HepG2 (cell line): Measurements from ENCODE around the gene CHMP1A. TPM values are rescaled to one million over a fixed set of nuclear protein-coding genes. Genes with fewer than 3 reads are reported as not detected.

Experiments
- ATAC-seq: fragments of 200-7000 bp; cut with Tn5 transposase; 3 replicates; pipeline ENCODE4 v1.9.1; 2020; ENCODE audit warnings: mild to moderate bottlenecking, moderate library complexity
- BruUV-seq: library from RNA; stranded (reverse); fragments of 400-500 nt; replicated peaks from 2 replicates; lab custom pipeline; 2021; lab: Mats Ljungman, UMichigan
- CTCF ChIA-PET: fragments of 300-600 bp; formaldehyde crosslinking; extraction: SDS; loops from one replicate; lab custom pipeline; 2021; ENCODE audit warnings: low total read pairs, inconsistent platforms, low intra/inter-chr PET ratio; lab: Yijun Ruan, JAX
- POLR2A ChIA-PET: fragments of 350-600 bp; sonication (Branson Sonifier 250); formaldehyde crosslinking; loops from one replicate; lab custom pipeline; 2020; ENCODE audit warnings: antibody characterized with exemption, inconsistent platforms; lab: Yijun Ruan, JAX
- DNase-seq: peaks from one replicate; pipeline ENCODE4 v3.0.0-alpha.2; 2015; ENCODE audit warnings: low spot score
- FAIRE-seq: peaks from 3 replicates; lab custom pipeline; 2011; peaks lifted over from hg19 to GRCh38; lab: Jason Lieb, UNC
- H2AFZ ChIP-seq: one replicate; pipeline ENCODE4 v1.6.1; 2011; ENCODE audit warnings: low read length, inconsistent platforms
- H3K27ac ChIP-seq: fragments of 300-600 bp; 3 replicates; pipeline ENCODE4 v1.8.0; 2011; ENCODE audit warnings: mixed run types, mild to moderate bottlenecking, mixed read lengths, low read length, inconsistent platforms; ENCODE audit not compliant: insufficient read depth; ENCODE audit errors: extremely low read length
- H3K27me3 ChIP-seq, 2 experiments: fragments of 200-600 bp in 1 of 2; 2 replicates in 1 of 2; 3 replicates in 1 of 2; pipeline versions ENCODE4 v1.6.0 to v1.8.0; 2011; ENCODE audit warnings: low read length in 2 of 2, mild to moderate bottlenecking in 2 of 2, moderate library complexity in 2 of 2, inconsistent platforms in 1 of 2; ENCODE audit not compliant: insufficient read depth in 2 of 2, control insufficient read depth in 1 of 2
- H3K36me3 ChIP-seq, 2 experiments: fragments of 200-600 bp in 1 of 2; replicated peaks in 1 of 2; 2 replicates in 1 of 2; 3 replicates in 1 of 2; pipeline versions ENCODE4 v1.5.1 to v1.8.0; 2011; ENCODE audit warnings: low read length in 2 of 2, inconsistent platforms in 1 of 2; ENCODE audit not compliant: insufficient read depth in 2 of 2, control insufficient read depth in 1 of 2
- H3K4me1 ChIP-seq: 2 replicates; pipeline ENCODE4 v1.5.1; 2012; ENCODE audit warnings: low read length, inconsistent platforms; ENCODE audit not compliant: insufficient read depth
- H3K4me2 ChIP-seq: 2 replicates; pipeline ENCODE4 v1.6.0; 2011; ENCODE audit warnings: low read depth, low read length, inconsistent platforms
- H3K4me3 ChIP-seq, 3 experiments: fragments of 200-600 bp in 1 of 3; sonication (generic), shearing (Covaris generic) in 1 of 3; replicated peaks in 1 of 3; 2 replicates each; pipeline ENCODE4 v1.5.1; 2011 to 2016; ENCODE audit warnings: low read length in 3 of 3, inconsistent platforms in 2 of 3, low read depth in 2 of 3, mild to moderate bottlenecking in 2 of 3, control low read depth in 1 of 3, mixed read lengths in 1 of 3; ENCODE audit not compliant: insufficient read depth in 1 of 3
- H3K79me2 ChIP-seq: one replicate; pipeline ENCODE4 v1.6.1; 2011; ENCODE audit warnings: low read length, inconsistent platforms; ENCODE audit not compliant: insufficient read depth
- H3K9ac ChIP-seq: 2 replicates; pipeline ENCODE4 v1.6.0; 2011; ENCODE audit warnings: mild to moderate bottlenecking, low read depth, low read length, inconsistent platforms; ENCODE audit not compliant: insufficient read depth
- H3K9me3 ChIP-seq: 2 replicates; pipeline ENCODE4 v1.5.1; 2012; ENCODE audit warnings: mild to moderate bottlenecking, low read length
- H4K20me1 ChIP-seq: 2 replicates; pipeline ENCODE4 v1.6.0; 2011; ENCODE audit warnings: inconsistent platforms, mild to moderate bottlenecking, low read length, moderate library complexity; ENCODE audit not compliant: insufficient read depth
- AGO2 ChIP-seq: fragments of 200-400 bp; formaldehyde crosslinking; optimal IDR thresholded peaks from 2 replicates; pipeline ENCODE3; 2017; ENCODE audit warnings: mild to moderate bottlenecking, low read depth, low read length, moderate library complexity
- ATF3 ChIP-seq: sonication (generic); formaldehyde crosslinking; IDR thresholded peaks from 2 replicates; pipeline ENCODE4 v1.4.0; 2020; ENCODE audit warnings: missing genetic modification reagents
- GTF2F1 ChIP-seq: fragments of 150-350 bp; IDR thresholded peaks from 2 replicates; pipeline ENCODE4 v1.6.1; 2014; ENCODE audit warnings: low read length
- IKZF5 ChIP-seq: IDR thresholded peaks from 2 replicates; pipeline ENCODE4 v1.6.1; 2018; ENCODE audit warnings: missing genetic modification reagents, mild to moderate bottlenecking, missing compliant biosample characterization
- KAT2B ChIP-seq: fragments of 150-350 bp; IDR thresholded peaks from 2 replicates; pipeline ENCODE4 v1.6.1; 2014; ENCODE audit warnings: low read depth, low read length, borderline replicate concordance
- KDM1A ChIP-seq: IDR thresholded peaks from 2 replicates; pipeline ENCODE4 v1.6.1; 2016; ENCODE audit warnings: missing compliant biosample characterization
- MYC ChIP-seq: sonication (generic); formaldehyde crosslinking; IDR thresholded peaks from 2 replicates; pipeline ENCODE4 v1.9.0; 2021; ENCODE audit warnings: missing genetic modification reagents, borderline replicate concordance
- NRL ChIP-seq: sonication (generic); formaldehyde crosslinking; IDR thresholded peaks from 2 replicates; pipeline ENCODE4 v1.5.0; 2020; ENCODE audit warnings: missing genetic modification reagents, mild to moderate bottlenecking, moderate library complexity, borderline replicate concordance
- RBFOX2 ChIP-seq: fragments of 200-400 bp; formaldehyde crosslinking; IDR thresholded peaks from 2 replicates; pipeline ENCODE4 v1.6.1; 2017; ENCODE audit warnings: low read depth, mild to moderate bottlenecking, low read length
- RFX1 ChIP-seq: fragments of 450-650 bp; IDR thresholded peaks from 2 replicates; pipeline ENCODE4 v1.6.1; 2017
- SETDB1 ChIP-seq: sonication (generic); formaldehyde crosslinking; IDR thresholded peaks from 2 replicates; pipeline ENCODE4 v1.5.1; 2020; ENCODE audit warnings: missing genetic modification reagents, mild to moderate bottlenecking, borderline replicate concordance
- SKI ChIP-seq: fragments of 450-650 bp; IDR thresholded peaks from one replicate; pipeline ENCODE4 v1.6.1; 2018; ENCODE audit warnings: mild to moderate bottlenecking; ENCODE audit not compliant: partially characterized antibody
- SSRP1 ChIP-seq: IDR thresholded peaks from 2 replicates; pipeline ENCODE4 v1.6.1; 2016; ENCODE audit warnings: control low read depth
- XRCC5 ChIP-seq: fragments of 200-400 bp; formaldehyde crosslinking; optimal IDR thresholded peaks from 2 replicates; pipeline ENCODE3; 2017; ENCODE audit warnings: mild to moderate bottlenecking, low read length
- ZFP36 ChIP-seq: fragments of 150-350 bp; IDR thresholded peaks from 2 replicates; pipeline ENCODE4 v1.6.1; 2018; ENCODE audit warnings: borderline replicate concordance, low read length, low read depth; ENCODE audit not compliant: partially characterized antibody
- ZNF562 ChIP-seq: sonication (generic); formaldehyde crosslinking; IDR thresholded peaks from 2 replicates; pipeline ENCODE4 v1.8.0; 2022; ENCODE audit warnings: missing genetic modification reagents, borderline replicate concordance
- ZNF687 ChIP-seq: sonication (generic); formaldehyde crosslinking; IDR thresholded peaks from 2 replicates; pipeline ENCODE4 v1.5.1; 2020; ENCODE audit warnings: mild to moderate bottlenecking, missing genetic modification reagents, moderate library complexity
- ZNF704 ChIP-seq: sonication (generic); formaldehyde crosslinking; IDR thresholded peaks from 2 replicates; pipeline ENCODE4 v1.8.1; 2023; ENCODE audit warnings: mild to moderate bottlenecking, inconsistent platforms, moderate library complexity, missing genetic modification reagents, borderline replicate concordance
- ZNF768 ChIP-seq: sonication (generic); formaldehyde crosslinking; IDR thresholded peaks from 2 replicates; pipeline ENCODE4 v1.4.0; 2020; ENCODE audit warnings: missing genetic modification reagents
- WGBS: methylation state at CpG from one replicate; pipeline ENCODE4 v1.1.6; 2017; ENCODE audit warnings: low lambda C conversion rate; 5-methylcytosine and 5-hydroxymethylcytosine counted together
- in situ Hi-C: cut with HindIII; loops from 2 replicates; pipeline ENCODE4 v1.10.0; 2017; ENCODE audit warnings: low pct_unique_long_range_greater_than_20kb; ENCODE audit not compliant: extremely low pct_ligation_motif_present
- intact Hi-C: fragments of 100-400 bp; cut with micrococcal nuclease; formaldehyde crosslinking; loops from one replicate; pipeline ENCODE4 v1.10.0; 2022; ENCODE audit not compliant: unreplicated experiment
- polyA plus RNA-seq, 8 experiments: library from polyadenylated mRNA; depleted of rRNA in 3 of 8; stranded (reverse) in 7 of 8; unstranded in 1 of 8; fragments of >200 nt; fragmentation: Illumina TruSeq in 4 of 8; extraction: Trizol in 4 of 8; gene quantifications; 2 replicates each; pipeline versions ENCODE4 v1.2.1 to v1.2.3, GENCODE V29; 2011 to 2016; ENCODE audit warnings: low read depth in 4 of 8, missing spikeins in 1 of 8, mixed read lengths in 1 of 8; ENCODE audit not compliant: insufficient read depth in 1 of 8
- total RNA-seq, 5 experiments: library from RNA; depleted of rRNA; stranded (reverse); fragments of >200 nt; fragmentation: Illumina TruSeq; extraction: Trizol; gene quantifications; 2 replicates each; pipeline ENCODE4 v1.2.3, GENCODE V29; 2016; ENCODE audit warnings: low read depth in 1 of 5

Gene CHMP1A
- total and polyA plus RNA-seq, 2 of the 13 experiments (the other 11 are each of a cell fraction or from before 2014, with no cell fraction given): 69.4 to 73.3 TPM

- Histone ChIP-seq H3K36me3 (peaks cover 5 to 14% of the 10 kb centered on the region in 2 experiments; a peak in 2 of 5 replicates), H3K4me1 (peaks cover 62% of the 10 kb centered on the region), H3K4me3 (no peak overlapping the region), H3K9ac (no peak overlapping the region), H3K9me3 (no peaks in the 10 kb centered on the region), H3K4me2 (no peak overlapping the region), H4K20me1 (no peaks in the 10 kb centered on the region), H3K27ac (no peak overlapping the region), H3K27me3 (no peaks in the 10 kb centered on the region), H3K79me2 (peaks cover 2% of the 10 kb centered on the region), H2AFZ (no peak overlapping the region)
- no peak for DNase-seq
- no TSS peak for BruUV-seq
- no peak for FAIRE-seq
- intact Hi-C loops (no loop called here), in situ Hi-C loops (no loop called here)
- ChIA-PET CTCF (no interaction called here), POLR2A (no interaction called here)
- 99% methylated on average over 13 of the region's 32 CpGs for WGBS
- no peak for ATAC-seq
- no peak for TF ChIP-seq SSRP1
- TF ChIP-seq GTF2F1: no peak
- TF ChIP-seq NRL: no peak
- no peak for TF ChIP-seq ZNF562 (CRISPR knock-in tag)
- no peak for TF ChIP-seq ATF3 (CRISPR knock-in tag)
- TF ChIP-seq SETDB1 (CRISPR knock-in tag): no peak
- TF ChIP-seq KDM1A (CRISPR knock-in tag): no peak
- no peak for TF ChIP-seq IKZF5 (CRISPR knock-in tag)
- peak; percentile 21 for TF ChIP-seq AGO2
- no peak for TF ChIP-seq SKI
- TF ChIP-seq KAT2B: no peak
- TF ChIP-seq MYC (CRISPR knock-in tag): no peak
- TF ChIP-seq ZNF768 (CRISPR knock-in tag): peak; percentile 32; the same call in 1 of the 2 replicates
- no peak for TF ChIP-seq XRCC5
- TF ChIP-seq ZFP36: no peak
- TF ChIP-seq RFX1: no peak
- 0 out of 2 replicates have a peak, but pooled peaks have one; percentile 13 for TF ChIP-seq ZNF687 (CRISPR knock-in tag)
- TF ChIP-seq ZNF704 (CRISPR knock-in tag): no peak
- TF ChIP-seq RBFOX2: peak; percentile 43; the same call in 1 of the 2 replicates
Observed at GRCh38 chr16:89697616-89698331, 40.3 kb upstream of the CHMP1A start.
